ENCODE results near the gene PLEKHM3.

PLEKHM3 gene

GRCh38 chr2:207823865-207824264 is 201.5 kb downstream of the PLEKHM3 start:
- Histone ChIP-seq H2AFZ (ENCODE audit: low read length) (no peak overlapping the region), H3K4me1 (ENCODE audit: insufficient read depth, low read length, poor library complexity, severe bottlenecking) (no peaks in the 10 kb centered on the region), H3K4me2 (ENCODE audit: low read depth, low read length, poor library complexity, severe bottlenecking) (no peak overlapping the region), H3K36me3 (ENCODE audit: insufficient read depth, low read length) (peaks cover 10% of the 10 kb centered on the region; the same call in 1 of the 2 replicates), H3F3A (ENCODE audit: low read depth) (no peaks in the 10 kb centered on the region), H4K20me1 (ENCODE audit: insufficient read depth, low read length, poor library complexity, severe bottlenecking) (no peaks in the 10 kb centered on the region), H3K9ac (ENCODE audit: low read depth, low read length, poor library complexity, severe bottlenecking) (no peak overlapping the region), H3K9me2 (replicated peaks; ENCODE audit: low read depth, low read length) (no peaks in the 10 kb centered on the region), H3K4me3 (ENCODE audit: low read length, poor library complexity, severe bottlenecking) (no peak overlapping the region), H3K79me2 (ENCODE audit: insufficient read depth, low read length) (no peaks in the 10 kb centered on the region), H3K27me3 (ENCODE audit: insufficient read depth, low read length, poor library complexity, severe bottlenecking) (no peaks in the 10 kb centered on the region), H3K9me3 (ENCODE audit: insufficient read depth, low read depth, low read length) (no peaks in the 10 kb centered on the region)
- TF ChIP-seq EZH2phosphoT487 (IDR thresholded peaks at IDR 0.05; ENCODE audit: borderline replicate concordance) (no peak), CTCF (conservative IDR thresholded peaks at IDR 0.05; ENCODE audit: low read length) (no peak)

DNA sequence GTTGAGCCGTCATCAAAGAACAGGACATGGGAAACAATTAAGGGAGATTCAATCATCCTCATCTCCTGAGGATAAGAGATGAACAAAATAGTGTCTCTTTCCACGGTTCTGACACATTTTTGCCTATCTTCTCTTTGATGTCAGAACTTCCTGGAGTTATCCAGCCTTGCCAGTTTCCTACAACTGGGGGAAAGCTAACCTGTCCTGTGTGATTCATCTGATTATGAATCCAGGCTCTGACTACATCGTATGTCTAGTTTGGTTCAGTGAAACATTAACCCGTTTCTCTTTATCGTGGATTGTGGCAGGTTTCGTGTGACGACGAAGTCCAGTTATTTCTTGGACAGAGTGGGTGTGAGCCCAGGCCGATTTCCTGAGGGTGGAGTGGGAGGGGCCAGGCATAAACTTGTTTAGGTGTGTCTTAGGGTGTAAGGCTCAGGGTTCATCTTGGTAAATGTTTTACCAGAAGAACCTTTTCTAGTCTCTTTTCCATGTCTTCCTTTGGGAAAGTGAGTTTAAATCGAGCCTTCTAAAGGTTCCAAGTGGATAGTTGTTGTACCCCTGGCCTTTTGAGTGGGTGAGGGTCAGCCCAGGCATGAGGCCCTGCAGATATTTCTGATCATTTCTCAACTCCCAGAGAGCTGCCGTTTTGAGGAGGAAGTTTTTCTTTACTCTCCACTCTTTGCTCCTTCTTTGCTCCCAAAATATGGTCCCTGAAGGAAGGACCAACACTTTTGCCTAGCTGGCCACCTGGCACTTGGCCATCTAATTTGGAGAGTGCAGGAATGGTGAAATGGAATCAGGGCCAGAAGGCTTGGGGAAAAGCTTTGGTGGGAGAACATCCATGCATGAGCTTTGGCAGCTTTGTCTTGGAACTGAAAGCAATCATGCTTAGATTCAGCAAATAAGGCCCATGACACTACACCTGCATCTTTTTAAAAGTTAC is 205.2 kb downstream of the PLEKHM3 start:
- no peak overlapping the region for H3K4me2 ChIP-seq (ENCODE audit: low read depth, low read length, poor library complexity, severe bottlenecking)
- H3K4me3 ChIP-seq (ENCODE audit: low read length, poor library complexity, severe bottlenecking) = no peak overlapping the region
- no peaks in the 10 kb centered on the region for H4K20me1 ChIP-seq (ENCODE audit: insufficient read depth, low read length, poor library complexity, severe bottlenecking)
- no peak overlapping the region for H3K9ac ChIP-seq (ENCODE audit: low read depth, low read length, poor library complexity, severe bottlenecking)
- H3K79me2 ChIP-seq (ENCODE audit: insufficient read depth, low read length) = no peaks in the 10 kb centered on the region
- no peaks in the 10 kb centered on the region for H3K4me1 ChIP-seq (ENCODE audit: insufficient read depth, low read length, poor library complexity, severe bottlenecking)
- no peaks in the 10 kb centered on the region for H3K36me3 ChIP-seq (ENCODE audit: insufficient read depth, low read length)
- no peaks in the 10 kb centered on the region for H3K9me3 ChIP-seq (ENCODE audit: insufficient read depth, low read depth, low read length)
- no peaks in the 10 kb centered on the region for H3K27me3 ChIP-seq (ENCODE audit: insufficient read depth, low read length, poor library complexity, severe bottlenecking)
- no peak overlapping the region for H2AFZ ChIP-seq (ENCODE audit: low read length)
- no peaks in the 10 kb centered on the region for H3K9me2 ChIP-seq (replicated peaks; ENCODE audit: low read depth, low read length)
- TF ChIP-seq EZH2phosphoT487 (IDR thresholded peaks at IDR 0.05; ENCODE audit: borderline replicate concordance) (no peak), CTCF (conservative IDR thresholded peaks at IDR 0.05; ENCODE audit: low read length) (no peak)
- H3F3A ChIP-seq (ENCODE audit: low read depth) = no peaks in the 10 kb centered on the region

GRCh38 chr2:207819021-207819797 is 206.1 kb downstream of the PLEKHM3 start:
- no peak overlapping the region for H3K4me2 ChIP-seq (ENCODE audit: low read depth, low read length, poor library complexity, severe bottlenecking)
- H3K9me2 ChIP-seq (replicated peaks; ENCODE audit: low read depth, low read length) = no peaks in the 10 kb centered on the region
- no peaks in the 10 kb centered on the region for H3K9me3 ChIP-seq (ENCODE audit: insufficient read depth, low read depth, low read length)
- H3K4me3 ChIP-seq (ENCODE audit: low read length, poor library complexity, severe bottlenecking) = no peak overlapping the region
- no peaks in the 10 kb centered on the region for H3K4me1 ChIP-seq (ENCODE audit: insufficient read depth, low read length, poor library complexity, severe bottlenecking)
- no peaks in the 10 kb centered on the region for H3K79me2 ChIP-seq (ENCODE audit: insufficient read depth, low read length)
- H3F3A ChIP-seq (ENCODE audit: low read depth) = no peaks in the 10 kb centered on the region
- TF ChIP-seq EZH2phosphoT487 (IDR thresholded peaks at IDR 0.05; ENCODE audit: borderline replicate concordance) (no peak), CTCF (conservative IDR thresholded peaks at IDR 0.05; ENCODE audit: low read length) (no peak)
- no peak overlapping the region for H3K9ac ChIP-seq (ENCODE audit: low read depth, low read length, poor library complexity, severe bottlenecking)
- H2AFZ ChIP-seq (ENCODE audit: low read length) = no peak overlapping the region
- H4K20me1 ChIP-seq (ENCODE audit: insufficient read depth, low read length, poor library complexity, severe bottlenecking) = no peaks in the 10 kb centered on the region
- no peaks in the 10 kb centered on the region for H3K36me3 ChIP-seq (ENCODE audit: insufficient read depth, low read length)
- no peaks in the 10 kb centered on the region for H3K27me3 ChIP-seq (ENCODE audit: insufficient read depth, low read length, poor library complexity, severe bottlenecking)
